Activated CD4-positive, alpha-beta T cell treated with anti-CD3 and anti-CD28 coated beads for 36 hours (primary cell): ENCODE data around the gene MYLK4. TPM values are rescaled to one million over a fixed set of nuclear protein-coding genes. Genes with fewer than 3 reads are reported as not detected.

Experiments used
- ATAC-seq: fragments of 200-7000 bp; cut with Tn5 transposase; one replicate; pipeline ENCODE4 v1.10.0; 2021; ENCODE audit warnings: mild to moderate bottlenecking, moderate library complexity
- CTCF ChIA-PET: fragments of 350-600 bp; sonication (Branson Sonifier 250); formaldehyde crosslinking; loops from one replicate; lab custom pipeline; 2021; ENCODE audit warnings: antibody characterized with exemption; lab: Charles Lee
- POLR2A ChIA-PET: fragments of 350-600 bp; sonication (Branson Sonifier 250); formaldehyde crosslinking; loops from one replicate; lab custom pipeline; 2021; ENCODE audit warnings: antibody characterized with exemption, inconsistent platforms; lab: Charles Lee
- DNase-seq: peaks from one replicate; pipeline ENCODE4 v3.0.0-alpha.2; 2020
- H3K27ac Mint-ChIP-seq: one replicate; pipeline ENCODE4 v1.8.0; 2021; ENCODE audit warnings: mixed read lengths
- H3K27me3 Mint-ChIP-seq: one replicate; pipeline ENCODE4 v1.8.0; 2021; ENCODE audit warnings: mixed read lengths
- H3K36me3 Mint-ChIP-seq: one replicate; pipeline ENCODE4 v1.8.0; 2021; ENCODE audit warnings: low read depth, mixed read lengths
- H3K4me1 Mint-ChIP-seq: one replicate; pipeline ENCODE4 v1.8.0; 2021; ENCODE audit warnings: mixed read lengths
- H3K4me3 Mint-ChIP-seq: one replicate; pipeline ENCODE4 v1.8.0; 2021; ENCODE audit warnings: mild to moderate bottlenecking, moderate library complexity, mixed read lengths
- H3K9me3 Mint-ChIP-seq: one replicate; pipeline ENCODE4 v1.8.0; 2021; ENCODE audit warnings: low read depth, mixed read lengths
- intact Hi-C, 2 experiments: fragments of 100-400 bp; cut with DNase I in 1 of 2; cut with micrococcal nuclease in 1 of 2; formaldehyde crosslinking; loops; one replicate each; pipeline versions ENCODE4 v1.14.2 to v1.15.1; 2022 to 2024; cut with DNase I, micrococcal nuclease
- total RNA-seq, 2 experiments: library from RNA; stranded (reverse); gene quantifications; one replicate each; pipeline ENCODE4 v1.2.3, GENCODE V29; 2021

The MYLK4 gene
- total RNA-seq, 2 experiments from 2014 or later = 0.12 to 0.16 TPM

DNA sequence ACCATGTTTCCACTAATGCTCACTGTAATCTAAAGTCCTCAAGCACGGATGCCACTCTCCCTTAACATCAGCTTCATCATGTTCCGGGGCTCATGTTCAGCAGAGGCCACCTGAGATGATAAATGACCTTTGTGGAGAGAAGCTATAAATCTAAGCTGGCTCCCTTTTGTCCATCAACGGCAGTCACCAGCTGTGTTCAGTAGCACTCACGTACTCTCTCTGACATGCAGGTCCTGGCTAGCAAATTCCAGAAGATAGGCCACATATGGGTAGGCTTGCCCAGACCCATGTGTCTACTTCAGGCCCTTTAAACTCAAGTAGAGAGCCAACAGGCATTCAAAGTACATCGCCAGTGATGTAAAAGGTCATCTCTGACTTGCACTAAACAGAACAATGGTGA, 38.6 kb downstream of the MYLK4 start:
- peaks cover 8% of the 10 kb centered on the region for H3K27me3 Mint-ChIP-seq
- intact Hi-C loops = no loop called here
- POLR2A ChIA-PET = interaction anchor here (0.6 kb wide), 1 partner anchor 152 kb away, joined by 3 read pairs; no protein-coding TSS in a partner anchor
- H3K4me3 Mint-ChIP-seq = no peak overlapping the region
- ATAC-seq (no peak), DNase-seq (no peak)
- CTCF ChIA-PET = interaction anchor here (1.3 kb wide), 1 partner anchor 15 kb away, joined by 3 read pairs; no protein-coding TSS in a partner anchor
- H3K36me3 Mint-ChIP-seq = no peaks in the 10 kb centered on the region
- H3K27ac Mint-ChIP-seq = no peak overlapping the region
- H3K4me1 Mint-ChIP-seq = no peaks in the 10 kb centered on the region
- peaks cover 3% of the 10 kb centered on the region for H3K9me3 Mint-ChIP-seq

DNA sequence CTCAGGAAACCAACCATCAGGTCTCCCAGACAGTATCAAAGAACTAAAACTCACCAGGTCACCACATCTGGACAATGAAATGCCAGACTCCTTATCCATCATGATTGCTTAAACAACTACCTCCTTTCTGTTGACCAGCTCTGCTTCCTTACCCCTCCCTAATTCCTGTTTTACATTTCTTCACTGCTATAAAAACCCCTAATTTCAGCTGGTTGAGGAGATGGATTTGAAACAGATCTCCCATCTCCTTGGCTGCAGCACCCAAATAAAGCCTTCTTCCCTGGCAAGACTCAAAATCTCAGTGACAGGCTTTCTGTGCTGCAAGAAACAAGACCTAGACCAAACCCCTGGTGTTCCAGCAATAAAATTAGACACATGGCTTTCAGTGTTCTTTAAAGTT, 40.3 kb downstream of the MYLK4 start:
- H3K9me3 Mint-ChIP-seq = peaks cover 3% of the 10 kb centered on the region
- intact Hi-C loops = no loop called here
- ChIA-PET CTCF (interaction anchor here (1.1 to 2.5 kb wide), 4 partner anchors 31 to 186 kb away, joined by 3 to 6 read pairs (median 4); partner anchors contain the start of gene MYLK4), POLR2A (interaction anchor here (0.6 kb wide), 1 partner anchor 70 kb away, joined by 4 read pairs; no protein-coding TSS in a partner anchor)
- ATAC-seq (no peak), DNase-seq (no peak)
- no peak overlapping the region for H3K27ac Mint-ChIP-seq
- H3K36me3 Mint-ChIP-seq = no peaks in the 10 kb centered on the region
- no peaks in the 10 kb centered on the region for H3K4me1 Mint-ChIP-seq
- H3K27me3 Mint-ChIP-seq = peaks cover 8% of the 10 kb centered on the region
- no peak overlapping the region for H3K4me3 Mint-ChIP-seq

DNA sequence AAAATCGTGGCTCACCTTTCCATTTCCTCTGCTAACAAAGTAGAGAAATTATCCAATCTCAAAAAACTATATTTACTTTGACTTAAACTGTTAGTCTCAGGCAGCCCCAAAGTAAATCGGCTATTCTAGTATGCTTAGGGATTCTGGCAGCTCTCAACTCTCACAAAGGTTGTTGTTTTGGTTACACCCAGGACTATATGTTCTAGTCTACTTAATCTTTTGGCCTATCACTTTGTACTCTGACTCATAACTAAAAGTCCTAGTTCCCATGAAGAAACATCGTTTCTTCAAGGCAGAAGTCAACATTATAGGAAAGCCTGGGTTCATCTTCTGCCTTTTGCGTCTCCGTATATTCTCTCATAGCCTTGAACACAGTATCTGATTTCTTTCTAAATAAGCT, 42.3 kb downstream of the MYLK4 start:
- Mint-ChIP-seq H3K27me3 (peaks cover 8% of the 10 kb centered on the region), H3K27ac (no peak overlapping the region), H3K36me3 (no peaks in the 10 kb centered on the region), H3K9me3 (peaks cover 3% of the 10 kb centered on the region), H3K4me1 (no peaks in the 10 kb centered on the region), H3K4me3 (no peak overlapping the region)
- ChIA-PET POLR2A (no interaction called here), CTCF (no interaction called here)
- intact Hi-C loops = no loop called here
- no peak for ATAC-seq
- no peak for DNase-seq

DNA sequence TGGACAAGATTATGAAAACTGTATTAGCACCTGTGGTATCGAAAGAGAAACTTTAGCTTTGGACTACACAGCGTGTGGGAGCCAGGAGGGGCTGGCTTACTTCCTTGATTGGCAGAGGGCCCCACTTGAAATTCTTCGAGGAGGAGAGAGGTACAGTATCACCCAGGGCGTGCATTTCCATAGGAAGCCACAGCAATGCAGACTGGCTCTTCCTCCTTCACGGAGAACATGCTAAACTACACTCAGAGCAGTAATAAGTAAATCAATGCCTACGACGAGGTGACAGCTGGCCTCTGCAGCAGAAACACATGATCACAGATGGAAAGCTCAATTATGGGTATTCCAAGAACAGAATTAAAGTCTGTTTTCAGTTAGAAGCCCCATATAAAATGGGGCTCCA, 44.2 kb downstream of the MYLK4 start:
- Mint-ChIP-seq H3K36me3 (no peaks in the 10 kb centered on the region), H3K4me3 (no peak overlapping the region), H3K4me1 (no peaks in the 10 kb centered on the region), H3K27ac (no peak overlapping the region), H3K27me3 (peaks cover 5% of the 10 kb centered on the region), H3K9me3 (peaks cover 3% of the 10 kb centered on the region)
- intact Hi-C loops = no loop called here
- no peak for DNase-seq
- no peak for ATAC-seq
- POLR2A ChIA-PET = no interaction called here
- CTCF ChIA-PET = interaction anchor here (0.6 to 1.4 kb wide), 3 partner anchors 12 to 459 kb away, joined by 3 to 5 read pairs (median 4); no protein-coding TSS in a partner anchor

DNA sequence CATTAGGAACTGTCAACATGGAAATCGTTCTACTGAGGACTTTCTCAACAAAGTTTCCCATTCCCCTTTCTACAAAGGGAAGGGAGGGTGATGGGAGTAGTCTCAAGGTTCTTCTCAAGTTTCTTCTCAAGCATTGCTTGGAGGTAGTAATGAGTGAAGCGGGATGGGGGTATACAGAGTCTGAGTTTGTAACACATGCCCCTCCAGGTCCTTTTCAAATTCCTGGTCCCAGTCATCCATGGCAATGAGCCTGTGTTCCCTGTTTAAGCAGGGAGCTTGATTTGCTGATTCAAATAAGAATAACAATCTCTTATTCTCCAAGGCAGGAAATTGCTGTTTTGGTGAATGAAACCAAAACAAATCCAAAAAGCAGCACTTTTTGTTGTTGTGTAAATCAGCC, 45.5 kb downstream of the MYLK4 start:
- POLR2A ChIA-PET = no interaction called here
- intact Hi-C loops = no loop called here
- Mint-ChIP-seq H3K4me3 (no peak overlapping the region), H3K9me3 (no peaks in the 10 kb centered on the region), H3K27me3 (peaks cover 3% of the 10 kb centered on the region), H3K36me3 (no peaks in the 10 kb centered on the region), H3K4me1 (no peaks in the 10 kb centered on the region), H3K27ac (no peak overlapping the region)
- CTCF ChIA-PET = interaction anchor here (0.9 to 1.4 kb wide), 2 partner anchors 33 to 70 kb away, joined by 3 to 4 read pairs; no protein-coding TSS in a partner anchor
- ATAC-seq = no peak
- no peak for DNase-seq

DNA sequence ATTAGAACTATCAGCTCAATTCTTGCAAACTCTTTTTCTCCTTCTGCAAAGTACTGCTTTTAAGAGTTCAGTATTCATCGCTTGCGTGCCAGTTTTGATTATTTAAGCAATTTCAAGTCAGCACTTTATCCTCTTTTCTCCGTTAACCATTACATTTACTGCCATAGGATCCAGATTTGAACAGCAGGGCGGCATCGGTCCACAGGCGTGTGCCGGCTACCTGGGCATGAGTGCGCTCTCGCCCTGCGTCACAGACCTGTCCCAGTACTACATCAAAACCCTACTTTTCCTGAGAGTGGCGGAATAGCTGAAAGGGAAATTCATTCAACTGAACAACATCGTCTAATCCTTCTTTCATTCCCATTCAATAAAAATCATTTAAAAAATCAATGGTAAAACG, 53.4 kb downstream of the MYLK4 start:
- H3K36me3 Mint-ChIP-seq = no peaks in the 10 kb centered on the region
- ATAC-seq = no peak

DNA sequence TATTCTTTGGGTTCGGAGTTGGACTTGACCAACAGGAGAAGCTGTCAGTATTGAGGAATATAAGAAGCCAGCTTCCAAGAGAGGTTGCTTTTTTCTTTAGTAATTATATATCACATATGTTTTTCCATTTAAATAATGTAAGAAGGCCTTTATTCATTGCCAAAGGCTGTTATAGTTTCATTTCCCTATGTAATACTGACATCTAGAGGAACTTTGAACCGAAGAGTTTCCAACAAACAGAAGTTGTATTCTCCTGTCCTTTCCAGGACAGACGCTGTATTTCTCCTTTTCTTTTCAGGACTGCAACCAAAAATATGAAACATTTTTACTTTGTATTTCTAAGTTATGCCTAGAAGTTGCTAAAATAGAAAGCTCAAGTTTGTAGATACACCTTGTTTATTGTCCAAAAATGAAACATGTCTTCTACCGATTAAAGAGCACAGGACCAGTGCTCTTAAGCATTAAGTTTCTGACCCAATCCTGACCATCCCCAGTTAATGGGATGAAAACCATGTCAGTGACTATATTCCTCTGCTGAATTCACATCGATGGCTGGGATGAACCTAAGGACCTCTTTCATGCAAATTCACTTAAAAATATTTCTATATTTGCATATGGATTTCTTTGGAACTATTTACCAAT, 55.1 kb downstream of the MYLK4 start:
- no peak for DNase-seq
- H3K9me3 Mint-ChIP-seq = no peaks in the 10 kb centered on the region
- H3K27me3 Mint-ChIP-seq = no peaks in the 10 kb centered on the region
- no peak for ATAC-seq
- intact Hi-C loops = no loop called here
- POLR2A ChIA-PET = no interaction called here
- H3K4me1 Mint-ChIP-seq = no peaks in the 10 kb centered on the region
- no peaks in the 10 kb centered on the region for H3K36me3 Mint-ChIP-seq
- no peak overlapping the region for H3K27ac Mint-ChIP-seq
- H3K4me3 Mint-ChIP-seq = no peak overlapping the region
- CTCF ChIA-PET = no interaction called here

More for the DNA sequence above, 53.4 kb downstream of the MYLK4 start:
- Mint-ChIP-seq H3K4me1 (no peaks in the 10 kb centered on the region), H3K9me3 (no peaks in the 10 kb centered on the region), H3K27ac (no peak overlapping the region), H3K27me3 (no peaks in the 10 kb centered on the region), H3K4me3 (no peak overlapping the region)
- no peak for DNase-seq
- CTCF ChIA-PET = interaction anchor here (1.4 kb wide), 1 partner anchor 14 kb away, joined by 3 read pairs; no protein-coding TSS in a partner anchor
- intact Hi-C loops = no loop called here
- POLR2A ChIA-PET = no interaction called here

DNA sequence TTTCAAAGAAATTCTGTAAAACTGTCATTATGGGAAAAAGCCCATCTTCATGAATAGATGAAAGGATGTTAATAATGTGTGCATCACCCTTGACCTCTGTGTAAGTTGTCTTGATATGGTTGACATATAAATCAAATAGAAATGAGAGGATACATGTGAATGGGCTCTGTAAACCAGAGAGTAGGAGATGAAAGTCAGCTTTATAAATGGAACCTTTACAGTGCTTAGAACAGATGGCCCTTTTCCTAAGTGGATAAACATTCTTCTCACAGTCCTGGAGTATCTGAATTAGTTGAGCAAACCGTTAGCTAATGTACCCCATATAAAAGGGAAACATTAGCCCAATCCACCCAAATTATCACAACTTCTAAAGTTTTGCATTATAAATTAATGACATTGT, 57.5 kb downstream of the MYLK4 start:
- no peak for ATAC-seq
- Mint-ChIP-seq H3K36me3 (no peaks in the 10 kb centered on the region), H3K9me3 (no peaks in the 10 kb centered on the region), H3K27me3 (no peaks in the 10 kb centered on the region), H3K4me1 (no peaks in the 10 kb centered on the region), H3K27ac (no peak overlapping the region), H3K4me3 (no peak overlapping the region)
- DNase-seq = no peak
- POLR2A ChIA-PET = no interaction called here
- intact Hi-C loops = no loop called here
- CTCF ChIA-PET = interaction anchor here (0.6 to 2.3 kb wide), 2 partner anchors 10 to 58 kb away, joined by 3 to 9 read pairs; no protein-coding TSS in a partner anchor

DNA sequence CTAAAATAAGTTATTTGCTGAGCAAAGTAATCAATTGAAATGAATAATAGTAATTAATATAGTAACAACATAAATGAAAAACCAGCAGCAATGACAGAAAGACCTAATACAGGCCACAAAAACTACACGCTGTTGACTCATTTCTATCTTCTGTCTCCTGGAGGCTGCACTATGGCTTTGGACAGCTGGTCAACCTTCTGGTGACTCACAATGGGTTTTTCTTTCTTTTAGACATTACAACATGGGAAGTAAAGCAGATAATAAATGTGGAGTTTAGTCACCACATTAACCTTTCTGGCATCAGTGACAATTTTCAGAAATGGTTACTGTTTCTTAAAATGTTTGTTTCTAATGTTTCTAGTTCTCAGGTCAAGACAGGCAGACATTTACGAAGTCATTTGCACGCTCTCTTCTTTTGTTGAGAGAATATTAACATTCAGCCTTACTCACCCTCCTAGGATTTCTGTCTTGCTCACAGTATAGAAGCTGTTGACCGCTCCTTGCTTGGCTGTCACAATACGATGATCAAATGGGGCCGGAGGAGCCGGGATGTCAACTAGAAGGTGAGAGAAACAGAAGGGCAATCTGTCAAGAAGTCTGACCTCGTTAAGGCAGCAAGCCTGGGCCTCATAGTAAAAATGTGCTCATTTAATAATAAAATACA, 62.2 kb downstream of the MYLK4 start:
- H3K27me3 Mint-ChIP-seq = no peaks in the 10 kb centered on the region
- DNase-seq = no peak

DNA sequence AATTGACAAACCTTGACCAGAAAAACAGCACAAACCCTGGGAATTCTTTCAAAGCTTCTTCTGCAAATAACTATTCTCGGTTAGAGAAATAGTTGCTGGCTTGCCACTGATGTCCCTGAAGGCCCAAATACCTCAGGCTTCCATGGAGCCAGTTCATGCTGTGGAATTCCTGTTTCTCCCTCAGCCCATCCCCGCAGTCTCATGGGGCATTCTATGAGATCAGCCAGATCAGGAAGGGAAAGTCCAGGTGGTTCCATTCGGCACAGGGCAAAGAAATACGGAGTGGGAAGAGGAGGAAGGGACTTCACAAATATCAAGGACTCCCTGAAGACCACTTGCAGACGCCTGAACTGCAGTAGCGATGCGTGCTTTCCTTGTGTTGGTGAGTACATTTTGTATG, 63.3 kb downstream of the MYLK4 start:
- intact Hi-C loops = no loop called here
- ChIA-PET CTCF (no interaction called here), POLR2A (no interaction called here)
- Mint-ChIP-seq H3K9me3 (no peaks in the 10 kb centered on the region), H3K4me1 (no peaks in the 10 kb centered on the region), H3K27me3 (no peaks in the 10 kb centered on the region), H3K36me3 (no peaks in the 10 kb centered on the region), H3K27ac (no peak overlapping the region), H3K4me3 (no peak overlapping the region)
- no peak for DNase-seq
- ATAC-seq = no peak

More for the DNA sequence above, 62.2 kb downstream of the MYLK4 start:
- Mint-ChIP-seq H3K36me3 (no peaks in the 10 kb centered on the region), H3K27ac (no peak overlapping the region), H3K4me1 (no peaks in the 10 kb centered on the region), H3K4me3 (no peak overlapping the region), H3K9me3 (no peaks in the 10 kb centered on the region)
- CTCF ChIA-PET = interaction anchor here (0.8 kb wide), 1 partner anchor 56 kb away, joined by 3 read pairs; no protein-coding TSS in a partner anchor
- no peak for ATAC-seq
- intact Hi-C loops = no loop called here
- POLR2A ChIA-PET = no interaction called here

DNA sequence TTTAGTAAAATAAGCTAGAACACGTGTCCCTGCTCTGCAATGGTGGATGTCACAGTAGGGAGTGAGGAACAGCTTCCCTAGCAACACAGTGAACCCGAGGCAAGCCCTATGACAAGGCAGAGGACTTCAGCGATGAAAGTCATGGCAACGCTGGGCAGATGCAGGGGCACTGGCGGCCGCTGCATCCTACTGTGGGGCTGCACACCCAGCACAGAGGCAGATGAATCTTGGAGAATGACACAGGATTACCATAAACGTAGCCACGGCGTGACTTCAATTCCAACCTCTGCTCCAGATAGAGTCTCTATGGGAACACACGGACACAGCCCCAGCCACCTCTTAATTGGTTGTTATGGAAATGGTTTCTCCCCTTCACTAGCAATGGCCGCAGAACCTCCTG, 64.2 kb downstream of the MYLK4 start:
- intact Hi-C loops = no loop called here
- no peaks in the 10 kb centered on the region for H3K36me3 Mint-ChIP-seq
- H3K4me3 Mint-ChIP-seq = no peak overlapping the region
- CTCF ChIA-PET = no interaction called here
- no peak for ATAC-seq
- no peak overlapping the region for H3K27ac Mint-ChIP-seq
- H3K9me3 Mint-ChIP-seq = no peaks in the 10 kb centered on the region
- DNase-seq = no peak
- H3K4me1 Mint-ChIP-seq = no peaks in the 10 kb centered on the region
- POLR2A ChIA-PET = no interaction called here
- H3K27me3 Mint-ChIP-seq = no peaks in the 10 kb centered on the region
